ENCODE measurements around the gene EPB41L4B.

The EPB41L4B gene

DNA sequence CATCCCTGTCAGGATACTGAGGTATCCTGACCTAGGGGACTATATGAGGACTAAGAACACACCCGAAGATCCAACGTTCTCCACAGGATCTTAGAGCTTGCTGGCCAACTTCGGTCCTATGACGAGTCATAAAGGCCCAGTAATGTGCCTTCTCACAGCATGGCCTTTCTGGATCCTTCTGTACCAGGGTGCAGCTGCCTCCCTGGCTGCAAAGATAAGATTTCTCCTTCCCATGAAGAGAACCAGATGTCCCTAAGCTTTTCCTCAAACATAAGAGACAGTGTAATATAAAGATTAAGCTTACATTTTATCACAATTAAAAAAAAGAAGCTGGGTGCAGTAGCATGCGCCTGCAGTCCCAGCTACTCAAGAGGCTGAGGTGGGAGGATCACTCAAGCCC lies 18.3 kb downstream of the EPB41L4B start:
- Histone ChIP-seq H2BK5ac (ENCODE audit: low read depth, low read length, poor library complexity, severe bottlenecking) (no peak overlapping the region), H3K4ac (ENCODE audit: low read depth in 1 of 2, low read length in 2 of 2) (no peak overlapping the region), H3K9ac (ENCODE audit: low read length) (no peak overlapping the region), H3K4me3 (ENCODE audit: insufficient read depth in 1 of 2, low read depth in 1 of 2, low read length in 2 of 2) (no peak overlapping the region), H3K4me2 (ENCODE audit: low read length, poor library complexity, severe bottlenecking) (no peak overlapping the region), H3K18ac (ENCODE audit: low read depth in 1 of 2, low read length in 2 of 2) (no peak overlapping the region), H3K79me1 (replicated peaks; ENCODE audit: low read length, poor library complexity, severe bottlenecking) (no peaks in the 10 kb centered on the region), H2AK5ac (ENCODE audit: low read length, severe bottlenecking) (no peak overlapping the region), H3K14ac (ENCODE audit: low read length in 2 of 2) (no peak overlapping the region), H2AFZ (ENCODE audit: low read depth, low read length) (no peak overlapping the region), H2BK12ac (ENCODE audit: low read length in 2 of 2) (no peak overlapping the region), H2BK15ac (ENCODE audit: low read depth, poor library complexity, severe bottlenecking) (no peak overlapping the region), H3K27me3 (ENCODE audit: control insufficient read depth in 1 of 2, insufficient read depth in 1 of 2, low read length in 2 of 2) (peaks cover 16 to 62% of the 10 kb centered on the region in 2 experiments), H3K23ac (ENCODE audit: low read length in 2 of 2) (no peak overlapping the region), H3K9me3 (ENCODE audit: control insufficient read depth, low read length) (no peaks in the 10 kb centered on the region), H4K8ac (ENCODE audit: low read length) (no peak overlapping the region), H3K27ac (ENCODE audit: low read length, poor library complexity, severe bottlenecking) (no peak overlapping the region), H3K36me3 (ENCODE audit: control insufficient read depth in 1 of 2, insufficient read depth in 2 of 2, low read depth in 1 of 2, low read length in 2 of 2) (no peaks in the 10 kb centered on the region), H3K4me1 (ENCODE audit: control insufficient read depth, insufficient read depth, low read depth, low read length) (peaks cover 4% of the 10 kb centered on the region), H2BK120ac (ENCODE audit: low read depth, low read length) (no peak overlapping the region), H4K91ac (ENCODE audit: low read length) (no peak overlapping the region)
- no peak for DNase-seq
- WGBS = 85% methylated on average over 5 of the region's 5 CpGs

DNA sequence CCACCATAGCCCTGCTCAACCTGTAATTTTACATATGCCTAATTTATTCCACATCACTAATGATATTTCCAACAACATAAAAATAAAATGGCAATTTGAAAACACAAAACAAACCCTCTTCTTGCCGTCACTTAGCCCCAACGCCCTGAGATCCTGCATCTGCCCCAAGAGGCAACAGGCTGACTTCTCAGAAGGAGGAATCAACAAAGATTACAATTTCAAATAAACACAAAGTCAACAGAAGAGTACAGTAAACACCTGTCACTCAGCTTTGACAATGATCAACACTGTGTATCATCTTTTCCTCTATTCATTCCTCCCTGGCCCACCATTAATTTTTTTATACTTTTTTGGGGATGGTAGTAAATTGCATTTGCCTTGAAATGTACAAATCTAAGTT lies 19.8 kb downstream of the EPB41L4B start:
- no peak overlapping the region for H3K14ac ChIP-seq (ENCODE audit: low read length in 2 of 2)
- no peak overlapping the region for H3K9ac ChIP-seq (ENCODE audit: low read length)
- H3K4me2 ChIP-seq (ENCODE audit: low read length, poor library complexity, severe bottlenecking) = no peak overlapping the region
- H3K79me1 ChIP-seq (replicated peaks; ENCODE audit: low read length, poor library complexity, severe bottlenecking) = no peaks in the 10 kb centered on the region
- H2BK15ac ChIP-seq (ENCODE audit: low read depth, poor library complexity, severe bottlenecking) = no peak overlapping the region
- no peak overlapping the region for H2AK5ac ChIP-seq (ENCODE audit: low read length, severe bottlenecking)
- H3K18ac ChIP-seq (ENCODE audit: low read depth in 1 of 2, low read length in 2 of 2) = no peak overlapping the region
- DNase-seq = no peak
- no peak overlapping the region for H2AFZ ChIP-seq (ENCODE audit: low read depth, low read length)
- WGBS = 84% methylated on average over 2 of the region's 2 CpGs
- H3K4me3 ChIP-seq (ENCODE audit: insufficient read depth in 1 of 2, low read depth in 1 of 2, low read length in 2 of 2) = no peak overlapping the region
- no peaks in the 10 kb centered on the region for H3K9me3 ChIP-seq (ENCODE audit: control insufficient read depth, low read length)
- no peak overlapping the region for H3K23ac ChIP-seq (ENCODE audit: low read length in 2 of 2)
- H2BK5ac ChIP-seq (ENCODE audit: low read depth, low read length, poor library complexity, severe bottlenecking) = no peak overlapping the region
- H3K36me3 ChIP-seq (ENCODE audit: control insufficient read depth in 1 of 2, insufficient read depth in 2 of 2, low read depth in 1 of 2, low read length in 2 of 2) = no peaks in the 10 kb centered on the region
- no peak overlapping the region for H2BK120ac ChIP-seq (ENCODE audit: low read depth, low read length)
- H3K27me3 ChIP-seq (ENCODE audit: control insufficient read depth in 1 of 2, insufficient read depth in 1 of 2, low read length in 2 of 2) = peaks cover 16 to 72% of the 10 kb centered on the region in 2 experiments
- no peak overlapping the region for H4K91ac ChIP-seq (ENCODE audit: low read length)
- no peak overlapping the region for H2BK12ac ChIP-seq (ENCODE audit: low read length in 2 of 2)
- H4K8ac ChIP-seq (ENCODE audit: low read length) = no peak overlapping the region
- H3K27ac ChIP-seq (ENCODE audit: low read length, poor library complexity, severe bottlenecking) = no peak overlapping the region
- peaks cover 2% of the 10 kb centered on the region for H3K4me1 ChIP-seq (ENCODE audit: control insufficient read depth, insufficient read depth, low read depth, low read length)
- H3K4ac ChIP-seq (ENCODE audit: low read depth in 1 of 2, low read length in 2 of 2) = no peak overlapping the region

DNA sequence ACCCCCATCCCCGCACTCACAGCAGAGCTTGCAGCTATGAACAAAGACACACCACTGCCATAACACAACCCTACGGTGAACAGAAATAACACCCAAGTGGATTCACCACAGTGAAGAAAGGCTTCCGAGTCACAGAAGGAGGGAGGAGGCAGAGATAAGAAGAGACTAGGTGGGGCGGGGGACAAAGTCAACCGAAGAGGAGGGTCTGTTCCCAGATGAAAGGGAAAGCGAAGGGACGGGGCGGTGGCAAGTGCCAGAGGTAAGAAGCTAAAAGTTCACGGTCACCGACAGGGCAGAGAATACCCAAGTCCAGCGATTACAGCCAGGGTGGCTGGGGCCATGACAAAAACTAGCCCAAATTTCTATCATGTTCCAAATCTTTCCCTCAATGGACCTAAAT lies 21.0 kb downstream of the EPB41L4B start:
- no peak overlapping the region for H3K27ac ChIP-seq (ENCODE audit: low read length, poor library complexity, severe bottlenecking)
- H3K14ac ChIP-seq (ENCODE audit: low read length in 2 of 2) = no peak overlapping the region
- no peak overlapping the region for H2BK12ac ChIP-seq (ENCODE audit: low read length in 2 of 2)
- H2BK120ac ChIP-seq (ENCODE audit: low read depth, low read length) = no peak overlapping the region
- H3K27me3 ChIP-seq (ENCODE audit: control insufficient read depth in 1 of 2, insufficient read depth in 1 of 2, low read length in 2 of 2) = peaks cover 16 to 83% of the 10 kb centered on the region in 2 experiments
- no peak for DNase-seq
- WGBS = 86% methylated on average over 10 of the region's 11 CpGs
- H3K4me1 ChIP-seq (ENCODE audit: control insufficient read depth, insufficient read depth, low read depth, low read length) = peaks cover 2% of the 10 kb centered on the region
- H4K91ac ChIP-seq (ENCODE audit: low read length) = no peak overlapping the region
- H2BK5ac ChIP-seq (ENCODE audit: low read depth, low read length, poor library complexity, severe bottlenecking) = no peak overlapping the region
- no peak overlapping the region for H3K4me2 ChIP-seq (ENCODE audit: low read length, poor library complexity, severe bottlenecking)
- no peaks in the 10 kb centered on the region for H3K79me1 ChIP-seq (replicated peaks; ENCODE audit: low read length, poor library complexity, severe bottlenecking)
- no peak overlapping the region for H3K18ac ChIP-seq (ENCODE audit: low read depth in 1 of 2, low read length in 2 of 2)
- H3K9me3 ChIP-seq (ENCODE audit: control insufficient read depth, low read length) = no peaks in the 10 kb centered on the region
- no peak overlapping the region for H2AK5ac ChIP-seq (ENCODE audit: low read length, severe bottlenecking)
- H3K4me3 ChIP-seq (ENCODE audit: insufficient read depth in 1 of 2, low read depth in 1 of 2, low read length in 2 of 2) = no peak overlapping the region
- H2BK15ac ChIP-seq (ENCODE audit: low read depth, poor library complexity, severe bottlenecking) = no peak overlapping the region
- no peak overlapping the region for H4K8ac ChIP-seq (ENCODE audit: low read length)
- H3K23ac ChIP-seq (ENCODE audit: low read length in 2 of 2) = no peak overlapping the region
- H3K9ac ChIP-seq (ENCODE audit: low read length) = no peak overlapping the region
- no peak overlapping the region for H2AFZ ChIP-seq (ENCODE audit: low read depth, low read length)
- H3K4ac ChIP-seq (ENCODE audit: low read depth in 1 of 2, low read length in 2 of 2) = no peak overlapping the region
- no peaks in the 10 kb centered on the region for H3K36me3 ChIP-seq (ENCODE audit: control insufficient read depth in 1 of 2, insufficient read depth in 2 of 2, low read depth in 1 of 2, low read length in 2 of 2)

DNA sequence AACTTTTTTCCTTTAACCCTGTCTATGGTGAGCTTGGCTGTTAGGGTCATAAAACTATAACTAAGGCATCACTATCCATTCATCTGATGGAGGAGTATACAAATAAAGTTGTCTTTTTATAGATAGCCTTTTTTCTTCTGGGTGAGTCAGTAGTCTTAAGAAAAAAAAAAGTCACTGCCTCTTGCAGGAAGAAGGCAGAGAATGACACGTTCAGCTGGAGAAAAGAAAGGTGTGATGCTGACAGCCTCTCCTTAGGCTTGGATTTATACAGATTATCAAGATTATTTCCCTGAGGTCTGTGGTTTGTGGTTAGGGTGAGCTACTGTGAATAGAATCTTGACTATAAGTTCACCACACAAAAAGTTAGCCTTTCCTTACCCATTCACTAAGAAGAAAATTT lies 23.0 kb downstream of the EPB41L4B start:
- Histone ChIP-seq H3K9ac (ENCODE audit: low read length) (no peak overlapping the region), H3K36me3 (ENCODE audit: control insufficient read depth in 1 of 2, insufficient read depth in 2 of 2, low read depth in 1 of 2, low read length in 2 of 2) (no peaks in the 10 kb centered on the region), H3K4me1 (ENCODE audit: control insufficient read depth, insufficient read depth, low read depth, low read length) (peaks cover 2% of the 10 kb centered on the region), H4K8ac (ENCODE audit: low read length) (no peak overlapping the region), H3K79me1 (replicated peaks; ENCODE audit: low read length, poor library complexity, severe bottlenecking) (no peaks in the 10 kb centered on the region), H3K23ac (ENCODE audit: low read length in 2 of 2) (no peak overlapping the region), H3K27me3 (ENCODE audit: control insufficient read depth in 1 of 2, insufficient read depth in 1 of 2, low read length in 2 of 2) (peaks cover 16 to 81% of the 10 kb centered on the region in 2 experiments), H3K18ac (ENCODE audit: low read depth in 1 of 2, low read length in 2 of 2) (no peak overlapping the region), H4K91ac (ENCODE audit: low read length) (no peak overlapping the region), H2BK12ac (ENCODE audit: low read length in 2 of 2) (no peak overlapping the region), H3K14ac (ENCODE audit: low read length in 2 of 2) (no peak overlapping the region), H2AK5ac (ENCODE audit: low read length, severe bottlenecking) (no peak overlapping the region), H3K9me3 (ENCODE audit: control insufficient read depth, low read length) (no peaks in the 10 kb centered on the region), H2BK15ac (ENCODE audit: low read depth, poor library complexity, severe bottlenecking) (no peak overlapping the region), H3K4ac (ENCODE audit: low read depth in 1 of 2, low read length in 2 of 2) (no peak overlapping the region), H3K4me2 (ENCODE audit: low read length, poor library complexity, severe bottlenecking) (no peak overlapping the region), H3K4me3 (ENCODE audit: insufficient read depth in 1 of 2, low read depth in 1 of 2, low read length in 2 of 2) (no peak overlapping the region), H2AFZ (ENCODE audit: low read depth, low read length) (no peak overlapping the region), H2BK5ac (ENCODE audit: low read depth, low read length, poor library complexity, severe bottlenecking) (no peak overlapping the region), H3K27ac (ENCODE audit: low read length, poor library complexity, severe bottlenecking) (no peak overlapping the region), H2BK120ac (ENCODE audit: low read depth, low read length) (no peak overlapping the region)
- peak; percentile 37 for DNase-seq
- whole genome bisulfite sequencing = 17% methylated on average over 1 of the region's 1 CpG

Measured in mesenchymal stem cell (in vitro differentiated cells and primary cell).